GM23248 (cell line): ENCODE measurements around the gene CXADR. TPM values are rescaled to one million over a fixed set of nuclear protein-coding genes. Genes with fewer than 3 reads are reported as not detected.

ENCODE experiments used
- DNase-seq: peaks from one replicate; pipeline ENCODE4 v3.0.0-alpha.2; 2015
- H2AFZ ChIP-seq: fragments of 200-600 bp; sonication (generic); 2 replicates; pipeline ENCODE4 v1.6.1; 2016; ENCODE audit warnings: antibody characterized with exemption
- H3F3A ChIP-seq: fragments of 200-600 bp; sonication (generic); 2 replicates; pipeline ENCODE4 v1.6.1; 2016; ENCODE audit warnings: mild to moderate bottlenecking, antibody characterized with exemption, mixed run types; ENCODE audit not compliant: insufficient read depth
- H3K27ac ChIP-seq: fragments of 200-600 bp; sonication (generic); 2 replicates; pipeline ENCODE4 v1.5.1; 2016; ENCODE audit warnings: mild to moderate bottlenecking
- H3K27me3 ChIP-seq: fragments of 200-600 bp; sonication (generic); replicated peaks from 2 replicates; pipeline ENCODE4 v1.6.1; 2016; ENCODE audit warnings: mild to moderate bottlenecking; ENCODE audit not compliant: insufficient read depth
- H3K36me3 ChIP-seq: fragments of 200-600 bp; sonication (generic); 2 replicates; pipeline ENCODE4 v1.6.1; 2016; ENCODE audit warnings: low read depth, mild to moderate bottlenecking
- H3K4me1 ChIP-seq: fragments of 200-600 bp; sonication (generic); 2 replicates; pipeline ENCODE4 v1.6.1; 2016; ENCODE audit warnings: mild to moderate bottlenecking; ENCODE audit not compliant: insufficient read depth
- H3K4me2 ChIP-seq: fragments of 200-600 bp; sonication (generic); one replicate; pipeline ENCODE4 v1.6.1; 2016; ENCODE audit warnings: mild to moderate bottlenecking; ENCODE audit not compliant: unreplicated experiment
- H3K4me3 ChIP-seq: fragments of 200-600 bp; sonication (generic); 2 replicates; pipeline ENCODE4 v1.5.1; 2016; ENCODE audit warnings: mild to moderate bottlenecking
- H3K79me2 ChIP-seq: fragments of 200-600 bp; sonication (generic); 2 replicates; pipeline ENCODE4 v1.6.1; 2016; ENCODE audit warnings: mild to moderate bottlenecking; ENCODE audit not compliant: insufficient read depth
- H3K9ac ChIP-seq: fragments of 200-600 bp; sonication (generic); 2 replicates; pipeline ENCODE4 v1.6.1; 2016; ENCODE audit warnings: mild to moderate bottlenecking
- H3K9me2 ChIP-seq: fragments of 200-600 bp; sonication (generic); 2 replicates; pipeline ENCODE4 v1.6.1; 2016; ENCODE audit warnings: mixed run types, mild to moderate bottlenecking, moderate library complexity; ENCODE audit not compliant: insufficient read depth
- H3K9me3 ChIP-seq: fragments of 200-600 bp; sonication (generic); one replicate; pipeline ENCODE4 v1.6.1; 2017; ENCODE audit warnings: low read depth
- H4K20me1 ChIP-seq: fragments of 200-600 bp; sonication (generic); 2 replicates; pipeline ENCODE4 v1.6.0; 2016; ENCODE audit not compliant: insufficient read depth
- EZH2 ChIP-seq: fragments of 200-600 bp; sonication (generic); IDR thresholded peaks from 2 replicates; pipeline ENCODE4 v1.6.1; 2018; ENCODE audit warnings: antibody characterized with exemption, mild to moderate bottlenecking; ENCODE audit not compliant: insufficient read depth, poor library complexity, severe bottlenecking
- EZH2phosphoT487 ChIP-seq: fragments of 200-600 bp; sonication (generic); IDR thresholded peaks from 2 replicates; pipeline ENCODE4 v1.6.1; 2018; ENCODE audit warnings: antibody characterized with exemption, moderate library complexity, mild to moderate bottlenecking, low read depth; ENCODE audit not compliant: insufficient read depth
- WGBS, 2 experiments: methylation state at CpG; one replicate each; pipeline ENCODE4 v1.1.6; 2015 to 2017; ENCODE audit warnings: low lambda C conversion rate in 2 of 2, low coverage in 1 of 2; ENCODE audit errors: missing lambda C conversion rate in 2 of 2; 5-methylcytosine and 5-hydroxymethylcytosine counted together
- in situ Hi-C: fragments of 300-500 bp; cut with MboI; formaldehyde crosslinking; loops from 2 replicates; pipeline ENCODE4 v1.15.0; 2020
- polyA plus RNA-seq: library from polyadenylated mRNA; unstranded; fragments of >200 nt; fragmentation: Nextera tagmentation; extraction: Ambion mirVana; gene quantifications from 2 replicates; pipeline ENCODE4 v1.2.1, GENCODE V29; 2016
- total RNA-seq: library from RNA; depleted of rRNA; stranded (reverse); fragments of >200 nt; shearing (Covaris generic); gene quantifications from 2 replicates; pipeline ENCODE4 v1.2.3, GENCODE V29; 2014

The CXADR gene
- total and polyA plus RNA-seq, 2 experiments from 2014 or later, result 0.23 TPM; not detected in 1

DNA sequence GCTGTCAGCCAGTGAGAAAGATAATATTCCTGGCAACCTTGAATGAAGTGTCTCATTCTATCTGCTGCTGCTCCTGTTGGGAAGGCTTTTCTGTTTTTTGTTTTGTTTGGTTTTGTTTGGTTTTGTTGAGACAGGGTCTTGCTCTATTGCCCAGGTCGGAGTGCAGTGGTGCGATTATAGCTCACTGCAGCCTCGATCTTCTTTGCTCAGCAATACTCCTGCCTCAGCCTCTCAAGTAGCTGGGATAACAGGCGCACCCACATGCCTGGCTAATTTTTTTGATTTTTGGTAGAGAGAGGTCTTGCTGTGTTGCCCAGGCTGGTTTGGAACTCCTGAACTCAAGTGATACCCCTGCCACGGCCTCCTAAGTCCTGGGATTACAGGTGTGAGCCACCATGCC lies 62.2 kb downstream of the CXADR start:
- H3K4me1 ChIP-seq, result no peaks in the 10 kb centered on the region
- H3K9ac ChIP-seq, result no peak overlapping the region
- no peaks in the 10 kb centered on the region for H3K9me3 ChIP-seq
- TF ChIP-seq EZH2 (no peak), EZH2phosphoT487 (no peak)
- H3F3A ChIP-seq, result no peaks in the 10 kb centered on the region
- H3K27me3 ChIP-seq, result peaks cover 11% of the 10 kb centered on the region
- no peak overlapping the region for H2AFZ ChIP-seq
- H3K4me3 ChIP-seq, result no peak overlapping the region
- H3K79me2 ChIP-seq, result no peaks in the 10 kb centered on the region
- no peaks in the 10 kb centered on the region for H3K9me2 ChIP-seq
- H3K36me3 ChIP-seq, result no peaks in the 10 kb centered on the region
- H3K27ac ChIP-seq, result no peak overlapping the region
- WGBS, 2 experiments, result 54 to 59% methylated on average over 5 of the region's 5 CpGs
- no peak overlapping the region for H3K4me2 ChIP-seq
- no peak for DNase-seq
- in situ Hi-C loops, result no loop called here
- H4K20me1 ChIP-seq, result no peaks in the 10 kb centered on the region

DNA sequence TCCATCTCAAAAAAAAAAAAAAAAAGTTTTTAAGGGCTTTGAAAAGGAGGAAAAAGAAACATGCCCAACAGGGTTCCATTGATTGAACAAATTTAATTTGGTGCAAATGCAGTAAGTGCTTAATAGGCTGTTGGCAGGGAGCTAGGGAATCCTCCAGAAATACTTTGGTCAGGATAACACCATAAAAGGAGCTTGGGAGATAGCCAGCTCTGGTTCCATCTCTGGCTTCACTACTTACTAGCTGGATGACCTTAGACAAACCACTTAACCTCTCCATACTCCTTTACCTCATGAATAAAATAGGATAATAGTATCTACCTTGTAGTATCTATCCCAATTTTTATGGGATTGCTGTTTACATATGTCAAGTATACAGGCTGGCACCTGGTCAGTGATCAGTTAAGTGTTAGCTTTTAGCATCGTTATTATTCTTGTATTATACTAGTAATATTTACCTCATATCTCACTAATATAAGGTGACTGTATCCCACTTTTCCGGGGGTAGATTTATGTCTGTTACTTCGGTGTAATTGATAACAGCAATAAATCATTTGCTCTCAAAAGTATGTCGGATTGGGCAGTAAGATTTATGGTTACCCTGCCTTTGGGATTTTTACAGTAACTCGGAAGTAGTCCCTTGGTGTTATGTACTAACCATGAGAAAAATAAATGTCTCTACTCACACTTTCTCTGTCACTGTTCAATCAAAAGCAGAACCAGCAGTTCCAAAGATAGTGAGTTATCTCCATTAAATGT lies 63.4 kb downstream of the CXADR start:
- Histone ChIP-seq H2AFZ (no peak overlapping the region), H3K9me3 (no peaks in the 10 kb centered on the region), H3K4me1 (no peaks in the 10 kb centered on the region), H4K20me1 (no peaks in the 10 kb centered on the region), H3K9me2 (no peaks in the 10 kb centered on the region), H3K9ac (no peak overlapping the region), H3K4me3 (no peak overlapping the region), H3K36me3 (no peaks in the 10 kb centered on the region), H3K79me2 (no peaks in the 10 kb centered on the region), H3K27me3 (peaks cover 11% of the 10 kb centered on the region), H3K4me2 (no peak overlapping the region), H3K27ac (no peak overlapping the region), H3F3A (no peaks in the 10 kb centered on the region)
- 33 to 39% methylated on average over 5 of the region's 5 CpGs for WGBS, 2 experiments
- DNase-seq, result no peak
- no peak for TF ChIP-seq EZH2
- TF ChIP-seq EZH2phosphoT487, result no peak
- in situ Hi-C loops, result no loop called here

DNA sequence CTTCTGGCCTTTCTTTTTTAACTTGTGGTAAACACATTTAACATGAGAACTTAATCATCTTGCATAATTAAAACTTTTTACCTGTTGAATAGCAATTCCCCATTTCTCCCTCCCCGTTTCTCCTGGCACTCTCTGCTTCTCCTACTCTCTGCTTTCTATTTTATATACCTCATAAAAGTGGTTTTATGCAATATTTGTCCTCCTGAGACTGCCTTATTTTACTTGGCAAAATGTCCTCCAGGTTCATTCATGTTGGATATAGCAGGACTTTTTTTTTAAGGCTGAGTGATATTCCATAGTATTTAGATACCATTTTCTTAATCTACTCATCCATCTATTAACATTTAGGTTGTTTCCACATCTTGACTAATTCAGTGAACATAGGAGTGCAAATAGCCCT lies 64.9 kb downstream of the CXADR start:
- Histone ChIP-seq H3K79me2 (no peaks in the 10 kb centered on the region), H3F3A (no peaks in the 10 kb centered on the region), H3K36me3 (no peaks in the 10 kb centered on the region), H3K27ac (no peak overlapping the region), H3K27me3 (peaks cover 11% of the 10 kb centered on the region), H3K9me2 (no peaks in the 10 kb centered on the region), H3K9me3 (no peaks in the 10 kb centered on the region), H3K4me3 (no peak overlapping the region), H3K4me1 (no peaks in the 10 kb centered on the region), H3K4me2 (no peak overlapping the region), H3K9ac (no peak overlapping the region), H4K20me1 (no peaks in the 10 kb centered on the region), H2AFZ (no peak overlapping the region)
- DNase-seq, result no peak
- WGBS, 2 experiments, result 15 to 30% methylated on average over 1 of the region's 1 CpG
- no peak for TF ChIP-seq EZH2phosphoT487
- no peak for TF ChIP-seq EZH2
- in situ Hi-C loops, result no loop called here

DNA sequence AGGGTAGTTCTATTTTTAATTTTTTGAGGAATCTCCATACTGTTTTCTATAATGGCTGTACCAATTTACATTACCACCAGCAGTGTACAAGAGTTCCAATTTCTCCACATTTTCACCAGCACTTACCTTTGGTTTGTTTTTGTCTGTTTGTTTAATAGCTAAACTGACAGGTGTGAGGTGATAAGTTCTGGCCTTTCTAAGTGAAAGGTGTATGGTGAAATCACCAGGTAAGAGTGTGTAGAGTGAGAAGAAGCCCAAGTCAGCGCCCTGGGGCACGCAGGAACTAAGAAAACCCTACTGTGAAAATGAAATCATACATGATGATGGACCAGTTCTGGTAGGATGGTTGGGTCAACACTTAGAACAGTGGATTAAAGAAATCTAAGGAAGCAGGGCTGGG lies 65.3 kb downstream of the CXADR start:
- WGBS, 2 experiments, result 60 to 72% methylated on average over 2 of the region's 2 CpGs
- TF ChIP-seq EZH2, result no peak
- TF ChIP-seq EZH2phosphoT487, result no peak
- in situ Hi-C loops, result no loop called here

More for the DNA sequence above, 65.3 kb downstream of the CXADR start:
- Histone ChIP-seq H3K27ac (no peak overlapping the region), H3F3A (no peaks in the 10 kb centered on the region), H3K4me3 (no peak overlapping the region), H3K79me2 (no peaks in the 10 kb centered on the region), H3K9me2 (no peaks in the 10 kb centered on the region), H3K9ac (no peak overlapping the region), H3K36me3 (no peaks in the 10 kb centered on the region), H3K4me1 (no peaks in the 10 kb centered on the region), H3K4me2 (no peak overlapping the region), H4K20me1 (no peaks in the 10 kb centered on the region), H3K9me3 (no peaks in the 10 kb centered on the region), H3K27me3 (peaks cover 11% of the 10 kb centered on the region), H2AFZ (no peak overlapping the region)
- DNase-seq, result no peak
